Measurements from ENCODE around the gene CRTC3.

GRCh38 chr15:90681480-90681879 lies 151.8 kb downstream of the CRTC3 start:
- TF ChIP-seq CTCF (IDR thresholded peaks at IDR 0.05): no peak
- TF ChIP-seq POLR2A (IDR thresholded peaks at IDR 0.05): no peak

Data from testis (tissue), 2 donors.